HepG2 (cell line): Measurements from ENCODE around the gene RNF126. TPM values are rescaled to one million over a fixed set of nuclear protein-coding genes. Genes with fewer than 3 reads are reported as not detected.

ENCODE experiments used
- CBX5 ChIP-seq: sonication (generic); formaldehyde crosslinking; IDR thresholded peaks from 2 replicates; pipeline ENCODE4 v1.4.0; 2020; ENCODE audit warnings: missing genetic modification reagents, borderline replicate concordance
- FOXJ3 ChIP-seq: sonication (generic); formaldehyde crosslinking; IDR thresholded peaks from 2 replicates; pipeline ENCODE4 v1.4.0; 2020; ENCODE audit warnings: missing genetic modification reagents, mild to moderate bottlenecking, borderline replicate concordance
- GATAD2A ChIP-seq: IDR thresholded peaks from 2 replicates; pipeline ENCODE4 v1.6.1; 2016
- JUNB ChIP-seq: sonication (generic); formaldehyde crosslinking; IDR thresholded peaks from 2 replicates; pipeline ENCODE4 v1.8.0; 2022; ENCODE audit warnings: missing genetic modification reagents, mild to moderate bottlenecking, borderline replicate concordance
- KMT2A ChIP-seq: sonication (generic); formaldehyde crosslinking; IDR thresholded peaks from 2 replicates; pipeline ENCODE4 v1.4.0; 2020; ENCODE audit warnings: missing genetic modification reagents
- NAIF1 ChIP-seq: sonication (generic); formaldehyde crosslinking; IDR thresholded peaks from 2 replicates; pipeline ENCODE4 v1.5.0; 2020; ENCODE audit warnings: mild to moderate bottlenecking, missing genetic modification reagents, borderline replicate concordance
- NFIB ChIP-seq: sonication (generic); formaldehyde crosslinking; IDR thresholded peaks from 2 replicates; pipeline ENCODE4 v1.9.0; 2021; ENCODE audit warnings: missing genetic modification reagents, mild to moderate bottlenecking, borderline replicate concordance
- NONO ChIP-seq, 2 experiments: fragments of 450-650 bp in 1 of 2; sonication (generic) in 1 of 2; formaldehyde crosslinking in 1 of 2; IDR thresholded peaks in 1 of 2; conservative IDR thresholded peaks in 1 of 2; 2 replicates each; pipeline versions ENCODE4 v1.6.1 to v1.8.0; 2017 to 2022; ENCODE audit warnings: mild to moderate bottlenecking in 1 of 2, missing genetic modification reagents in 1 of 2, moderate library complexity in 1 of 2
- NR1H2 ChIP-seq: sonication (generic); formaldehyde crosslinking; IDR thresholded peaks from 2 replicates; pipeline ENCODE4 v1.8.1; 2022; ENCODE audit warnings: low read depth, missing genetic modification reagents, borderline replicate concordance
- NR2F2 ChIP-seq: IDR thresholded peaks from 2 replicates; pipeline ENCODE4 v1.6.1; 2012; ENCODE audit warnings: low read depth, inconsistent platforms, borderline replicate concordance
- PHF8 ChIP-seq: sonication (generic); formaldehyde crosslinking; IDR thresholded peaks from 2 replicates; pipeline ENCODE4 v1.5.0; 2020; ENCODE audit warnings: missing genetic modification reagents
- PTBP1 ChIP-seq: fragments of 200-400 bp; formaldehyde crosslinking; IDR thresholded peaks from 2 replicates; pipeline ENCODE4 v1.6.1; 2018; ENCODE audit warnings: low read length, low read depth; ENCODE audit not compliant: poor library complexity, severe bottlenecking
- REPIN1 ChIP-seq: sonication (generic); formaldehyde crosslinking; IDR thresholded peaks from 2 replicates; pipeline ENCODE4 v1.8.0; 2022; ENCODE audit warnings: missing genetic modification reagents, low read depth, mild to moderate bottlenecking, borderline replicate concordance
- YEATS2 ChIP-seq: sonication (generic); formaldehyde crosslinking; IDR thresholded peaks from 2 replicates; pipeline ENCODE4 v1.4.0; 2020; ENCODE audit warnings: missing genetic modification reagents, borderline replicate concordance
- ZBTB2 ChIP-seq: sonication (generic); formaldehyde crosslinking; IDR thresholded peaks from 2 replicates; pipeline ENCODE4 v1.8.0; 2022; ENCODE audit warnings: low read depth, missing genetic modification reagents
- ZBTB33 ChIP-seq: sonication (generic); formaldehyde crosslinking; IDR thresholded peaks from 2 replicates; pipeline ENCODE4 v1.4.0; 2020; ENCODE audit warnings: missing genetic modification reagents
- ZBTB38 ChIP-seq: sonication (generic); formaldehyde crosslinking; IDR thresholded peaks from 2 replicates; pipeline ENCODE4 v1.5.1; 2020; ENCODE audit warnings: mild to moderate bottlenecking, missing genetic modification reagents
- ZBTB43 ChIP-seq: sonication (generic); formaldehyde crosslinking; conservative IDR thresholded peaks from 2 replicates; pipeline ENCODE4 v1.4.0; 2020; ENCODE audit warnings: missing genetic modification reagents
- ZMYM3 ChIP-seq: sonication (generic); formaldehyde crosslinking; IDR thresholded peaks from 2 replicates; pipeline ENCODE4 v1.5.1; 2020; ENCODE audit warnings: mild to moderate bottlenecking, missing genetic modification reagents
- ZNF224 ChIP-seq: sonication (generic); formaldehyde crosslinking; IDR thresholded peaks from 2 replicates; pipeline ENCODE4 v1.5.0; 2020; ENCODE audit warnings: mild to moderate bottlenecking, missing genetic modification reagents
- ZNF251 ChIP-seq: sonication (generic); formaldehyde crosslinking; IDR thresholded peaks from 2 replicates; pipeline ENCODE4 v1.9.0; 2021; ENCODE audit warnings: mild to moderate bottlenecking, missing genetic modification reagents
- ZNF260 ChIP-seq: sonication (generic); formaldehyde crosslinking; IDR thresholded peaks from 2 replicates; pipeline ENCODE4 v1.4.0; 2020; ENCODE audit warnings: missing genetic modification reagents, low read depth, mild to moderate bottlenecking, borderline replicate concordance
- ZNF329 ChIP-seq: sonication (generic); formaldehyde crosslinking; IDR thresholded peaks from 2 replicates; pipeline ENCODE4 v1.9.0; 2021; ENCODE audit warnings: low read depth, mild to moderate bottlenecking, missing genetic modification reagents
- ZNF333 ChIP-seq: sonication (generic); formaldehyde crosslinking; IDR thresholded peaks from 2 replicates; pipeline ENCODE4 v1.4.0; 2020; ENCODE audit warnings: mild to moderate bottlenecking, missing genetic modification reagents, borderline replicate concordance
- ZNF597 ChIP-seq: sonication (generic); formaldehyde crosslinking; IDR thresholded peaks from 2 replicates; pipeline ENCODE4 v1.5.0; 2020; ENCODE audit warnings: missing genetic modification reagents
- ZNF75D ChIP-seq: sonication (generic); formaldehyde crosslinking; IDR thresholded peaks from 2 replicates; pipeline ENCODE4 v1.8.1; 2023; ENCODE audit warnings: missing genetic modification reagents, mild to moderate bottlenecking, borderline replicate concordance
- polyA plus RNA-seq, 8 experiments: library from polyadenylated mRNA; depleted of rRNA in 3 of 8; stranded (reverse) in 7 of 8; unstranded in 1 of 8; fragments of >200 nt; fragmentation: Illumina TruSeq in 4 of 8; extraction: Trizol in 4 of 8; gene quantifications; 2 replicates each; pipeline versions ENCODE4 v1.2.1 to v1.2.3, GENCODE V29; 2011 to 2016; ENCODE audit warnings: low read depth in 4 of 8, missing spikeins in 1 of 8, mixed read lengths in 1 of 8; ENCODE audit not compliant: insufficient read depth in 1 of 8
- total RNA-seq, 5 experiments: library from RNA; depleted of rRNA; stranded (reverse); fragments of >200 nt; fragmentation: Illumina TruSeq; extraction: Trizol; gene quantifications; 2 replicates each; pipeline ENCODE4 v1.2.3, GENCODE V29; 2016; ENCODE audit warnings: low read depth in 1 of 5

Gene RNF126
- total and polyA plus RNA-seq, 2 of the 13 experiments (the other 11 are each of a cell fraction or from before 2014, with no cell fraction given): 23.2 to 34.0 TPM

- TF ChIP-seq ZNF251 (CRISPR knock-in tag): no peak
- 0 out of 2 replicates have a peak, but pooled peaks have one; percentile 48 for TF ChIP-seq REPIN1 (CRISPR knock-in tag)
- no peak for TF ChIP-seq ZBTB38 (CRISPR knock-in tag)
- 0 out of 2 replicates have a peak, but pooled peaks have one; percentile 28 for TF ChIP-seq GATAD2A
- TF ChIP-seq CBX5: no peak
- 0 out of 2 replicates have a peak, but pooled peaks have one; percentile 7 for TF ChIP-seq ZBTB33 (CRISPR knock-in tag)
- 0 out of 2 replicates have a peak, but pooled peaks have one; percentile 39 for TF ChIP-seq PHF8 (CRISPR knock-in tag)
- no peak for TF ChIP-seq NFIB (CRISPR knock-in tag)
- TF ChIP-seq ZNF75D: no peak
- peak; percentile 100 for TF ChIP-seq ZNF329 (CRISPR knock-in tag)
- TF ChIP-seq YEATS2 (CRISPR knock-in tag): no peak
- no peak for TF ChIP-seq NR2F2
- TF ChIP-seq KMT2A: no peak
- peak; percentile 97 for TF ChIP-seq ZMYM3 (CRISPR knock-in tag)
- TF ChIP-seq ZNF224 (CRISPR knock-in tag): no peak
- TF ChIP-seq NAIF1 (CRISPR knock-in tag): no peak
- no peak for TF ChIP-seq NONO (IDR thresholded peaks at IDR 0.05)
- no peak for TF ChIP-seq NONO (CRISPR knock-in tag; conservative IDR thresholded peaks at IDR 0.05)
- no peak for TF ChIP-seq ZBTB2 (CRISPR knock-in tag)
- TF ChIP-seq JUNB: no peak
- no peak for TF ChIP-seq ZBTB43 (CRISPR knock-in tag)
- no peak for TF ChIP-seq NR1H2 (CRISPR knock-in tag)
- no peak for TF ChIP-seq ZNF260 (CRISPR knock-in tag)
- TF ChIP-seq PTBP1: no peak
- no peak for TF ChIP-seq FOXJ3 (CRISPR knock-in tag)
- no peak for TF ChIP-seq ZNF333 (CRISPR knock-in tag)
- TF ChIP-seq ZNF597: no peak
Observed at GRCh38 chr19:670609-671075, 7.6 kb upstream of the RNF126 start (continued).
